Measurements from ENCODE around the gene TTC23L.
A peak's percentile ranks its signal among the peaks of the same experiment; 100 is the strongest.

The TTC23L gene

DNA sequence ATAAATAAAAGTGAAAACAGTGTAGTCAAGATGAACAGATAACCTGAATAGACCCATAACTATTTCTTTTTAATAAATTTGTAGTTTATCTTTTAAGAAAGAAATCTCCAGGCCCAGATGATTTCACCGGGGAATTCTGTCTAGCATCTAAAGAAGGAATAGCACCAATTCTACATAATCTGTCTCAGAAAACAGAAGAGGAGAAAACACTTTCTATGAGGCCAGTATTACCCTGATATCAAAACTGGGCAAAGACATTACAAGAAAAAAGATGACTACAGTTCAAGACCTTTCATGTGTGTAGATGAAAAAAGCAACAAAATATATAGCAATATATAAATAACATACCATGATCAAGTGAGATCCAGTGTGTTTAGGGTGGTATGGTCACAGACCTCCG lies 31.4 kb downstream of the TTC23L start:
- no peak for DNase-seq (ENCODE audit: low spot score)

DNA sequence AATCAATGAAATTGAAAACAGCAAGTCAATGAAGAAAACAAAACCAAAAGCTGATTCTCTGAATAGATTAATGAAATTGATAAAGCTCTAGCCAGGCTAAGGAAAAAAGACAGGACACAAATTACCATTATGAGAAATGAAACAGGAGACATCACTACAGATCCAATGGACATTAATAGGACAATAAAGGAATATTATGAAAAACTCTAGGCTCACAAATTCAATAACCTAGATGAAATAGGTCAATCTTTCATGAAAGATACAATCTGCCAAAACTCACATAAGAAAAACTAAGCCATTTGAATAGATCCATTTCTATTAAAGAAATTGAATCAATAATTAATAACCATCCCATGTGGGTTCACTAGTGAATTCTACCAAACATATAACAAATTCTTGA lies 37.3 kb downstream of the TTC23L start:
- DNase-seq (ENCODE audit: low spot score) = no peak

DNA sequence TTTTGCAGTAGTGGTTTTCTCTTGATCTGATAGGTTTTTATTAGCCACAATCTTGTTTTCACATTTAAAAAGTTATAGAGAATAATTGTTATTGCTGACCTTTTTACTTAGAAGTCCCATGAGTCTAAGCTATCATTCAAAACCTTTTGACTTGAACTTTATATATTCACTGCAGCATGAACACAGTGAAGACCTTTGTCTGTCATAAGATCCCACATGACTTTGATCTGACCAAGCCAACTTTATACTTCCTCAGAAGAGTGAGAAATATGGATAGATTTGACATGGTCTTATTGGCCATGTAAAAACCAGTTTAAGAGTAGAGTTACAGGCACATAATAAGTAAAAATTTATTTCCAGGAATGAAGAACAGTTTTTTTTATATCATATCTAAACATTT lies 42.3 kb downstream of the TTC23L start:
- no peak for DNase-seq (ENCODE audit: low spot score)

DNA sequence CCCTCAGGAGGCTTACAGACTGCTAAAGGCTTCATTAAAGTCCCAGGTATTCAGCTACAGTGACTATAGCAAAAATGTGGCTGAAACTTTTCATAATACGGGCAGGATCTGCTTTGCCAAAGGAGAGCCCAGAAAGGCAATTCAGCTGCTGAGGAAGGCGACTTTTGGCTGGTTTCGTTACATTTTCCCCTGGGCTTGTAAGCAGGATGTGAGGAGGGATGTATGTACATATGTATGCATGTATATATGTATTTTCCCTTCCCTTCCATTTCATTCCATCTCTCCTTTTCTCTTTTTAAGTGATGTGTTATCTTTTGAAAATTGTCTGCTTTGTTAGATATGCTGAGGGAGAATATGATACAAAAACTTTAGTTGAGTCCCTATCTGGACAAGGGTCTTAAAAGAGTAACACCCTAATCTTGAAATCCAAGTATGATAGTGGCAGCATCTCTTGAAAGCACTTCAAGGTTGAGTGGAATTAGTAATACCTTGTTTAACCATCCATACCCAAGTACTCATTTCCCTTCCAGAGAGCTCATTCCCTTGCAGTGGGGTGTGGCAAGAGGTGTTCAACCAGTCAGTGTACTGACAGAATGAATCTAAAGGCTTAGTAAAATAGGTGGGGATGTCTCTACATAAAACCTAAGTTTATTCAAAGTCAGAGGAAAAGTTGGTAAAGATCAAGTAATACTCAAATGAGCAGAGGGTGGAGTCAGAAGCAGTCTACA lies 47.6 kb downstream of the TTC23L start:
- DNase-seq (ENCODE audit: low spot score) = no peak

DNA sequence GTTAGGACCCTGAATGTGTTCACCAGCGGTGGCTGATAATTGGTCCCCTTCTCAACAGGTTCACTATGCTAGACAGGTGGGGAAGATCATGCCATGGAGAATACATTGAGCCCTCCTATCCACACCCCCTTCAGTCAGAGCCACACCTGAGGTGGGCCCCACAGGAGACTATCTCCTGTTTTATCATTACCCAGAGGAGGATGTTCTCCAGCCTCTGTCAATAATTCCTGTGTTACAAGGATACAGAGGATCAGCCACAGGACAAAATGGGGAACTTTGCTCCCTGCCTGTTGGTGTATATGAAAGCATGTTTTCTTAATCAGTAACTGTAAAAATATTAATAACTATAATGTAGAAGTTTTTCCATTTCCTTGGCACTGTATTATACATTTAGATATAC lies 50.4 kb downstream of the TTC23L start:
- DNase-seq (ENCODE audit: low spot score) = no peak

DNA sequence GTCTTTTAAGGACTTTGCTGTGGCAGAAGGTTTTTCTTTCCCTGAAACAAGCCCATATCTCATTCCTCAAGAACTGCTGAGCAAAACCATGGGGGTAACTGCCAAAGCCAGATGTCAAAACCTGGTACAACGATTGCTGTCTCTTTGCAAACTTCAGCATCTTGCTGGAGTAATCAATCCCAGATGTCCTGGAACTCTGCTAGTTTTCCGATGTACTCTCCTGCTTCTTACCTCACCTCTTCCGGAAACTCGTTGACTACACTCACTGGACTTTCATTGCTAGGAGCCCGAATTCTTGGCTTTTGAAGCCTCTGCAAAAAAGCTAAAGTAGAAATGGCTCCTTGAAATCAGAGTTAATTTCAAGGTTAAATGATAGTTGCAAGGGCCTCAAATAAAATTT lies 53.0 kb downstream of the TTC23L start:
- no peak for DNase-seq (ENCODE audit: low spot score)

DNA sequence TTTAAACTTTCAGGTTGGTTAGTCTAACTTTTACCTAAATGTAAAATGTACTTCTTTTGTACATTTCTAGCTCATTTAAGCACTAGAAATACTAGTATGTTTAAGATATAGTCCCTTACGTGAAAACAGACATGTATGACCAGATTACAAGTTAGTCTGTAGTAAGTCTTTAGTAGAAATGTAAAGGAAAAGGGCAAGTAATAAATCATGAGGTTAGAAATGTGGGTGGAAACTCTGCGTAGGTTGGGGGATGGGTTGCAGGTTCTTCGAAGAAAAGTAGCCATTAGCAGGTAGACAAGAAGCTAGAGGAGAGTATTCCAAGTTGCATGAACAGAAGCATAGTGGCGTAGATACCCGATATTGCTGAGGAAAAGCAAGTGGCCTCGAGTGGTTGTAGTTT lies 53.5 kb downstream of the TTC23L start:
- DNase-seq (ENCODE audit: low spot score) = no peak

DNA sequence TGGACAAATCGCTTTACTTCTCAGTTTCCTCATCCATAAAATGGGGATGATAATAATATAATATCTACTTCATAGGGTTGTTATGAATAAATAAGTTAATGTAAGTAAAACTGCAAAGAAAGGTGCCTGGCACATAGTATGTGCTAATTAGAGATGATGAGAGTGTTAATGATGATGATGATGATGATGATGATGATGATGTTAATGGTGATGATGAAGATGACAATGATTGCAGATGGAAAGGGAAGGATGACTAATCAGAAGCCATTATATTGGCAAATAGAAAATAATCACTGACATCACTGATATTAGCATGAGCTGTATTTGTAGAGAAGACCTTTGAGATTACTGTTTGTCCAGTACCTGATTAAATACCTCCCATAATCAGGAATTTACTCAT lies 55.8 kb downstream of the TTC23L start:
- no peak for DNase-seq (ENCODE audit: low spot score)

DNA sequence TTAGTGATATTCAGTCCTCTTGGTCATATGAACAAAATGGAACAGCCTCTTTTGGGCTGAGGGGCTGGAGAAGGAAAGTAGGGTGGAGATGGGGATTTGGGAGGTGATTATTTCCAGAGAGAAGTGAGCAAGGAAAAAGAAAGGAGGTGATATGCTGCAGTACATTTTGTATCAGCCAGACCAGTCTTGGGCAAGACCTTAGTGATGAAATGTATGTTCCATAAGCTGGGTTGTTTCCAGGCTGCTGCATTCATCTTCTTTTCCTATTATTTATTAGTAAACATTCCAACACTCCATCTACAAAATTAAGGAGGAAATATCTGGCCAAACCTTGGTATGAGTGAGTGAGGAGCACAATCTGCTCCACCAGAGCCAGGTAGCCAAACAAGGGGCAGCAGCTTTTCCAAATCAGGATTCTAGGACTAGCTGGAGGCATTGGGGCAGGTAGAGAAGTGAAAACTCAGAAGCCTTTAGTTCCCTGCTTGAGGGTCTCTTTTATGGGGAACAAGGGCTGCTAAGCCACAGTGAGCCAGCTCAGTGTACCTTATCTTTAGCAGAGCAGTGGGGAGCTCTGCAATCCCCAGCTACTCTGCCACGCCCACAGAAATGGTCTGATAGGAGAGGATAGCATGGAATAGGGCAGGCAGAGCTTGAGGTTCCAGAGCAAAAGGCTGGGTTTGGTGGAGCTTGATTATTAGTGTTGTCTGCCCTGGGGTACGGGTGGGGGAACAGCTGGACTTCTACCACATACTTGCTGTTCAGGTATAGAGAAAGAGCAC lies 56.9 kb downstream of the TTC23L start:
- no peak for DNase-seq (ENCODE audit: low spot score)

DNA sequence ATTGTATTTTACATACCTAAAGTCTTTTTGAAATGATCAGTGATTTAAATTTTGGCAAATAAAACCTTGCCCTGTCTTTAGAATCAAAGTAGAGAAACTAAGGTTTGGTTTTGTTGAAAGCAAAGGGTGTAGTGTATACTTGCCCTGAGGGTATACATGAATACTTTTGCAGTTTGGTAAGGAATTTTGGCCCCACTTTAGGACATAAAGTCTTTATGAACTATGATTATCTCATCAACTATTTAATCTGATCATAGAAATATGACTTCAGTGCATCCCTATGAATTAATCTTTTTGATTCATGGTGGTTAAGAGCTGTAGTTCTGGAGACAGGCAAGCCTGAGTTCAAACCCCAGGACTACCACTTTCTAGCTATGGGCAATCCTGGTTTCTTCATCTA lies 58.7 kb downstream of the TTC23L start:
- DNase-seq (ENCODE audit: low spot score) = no peak

DNA sequence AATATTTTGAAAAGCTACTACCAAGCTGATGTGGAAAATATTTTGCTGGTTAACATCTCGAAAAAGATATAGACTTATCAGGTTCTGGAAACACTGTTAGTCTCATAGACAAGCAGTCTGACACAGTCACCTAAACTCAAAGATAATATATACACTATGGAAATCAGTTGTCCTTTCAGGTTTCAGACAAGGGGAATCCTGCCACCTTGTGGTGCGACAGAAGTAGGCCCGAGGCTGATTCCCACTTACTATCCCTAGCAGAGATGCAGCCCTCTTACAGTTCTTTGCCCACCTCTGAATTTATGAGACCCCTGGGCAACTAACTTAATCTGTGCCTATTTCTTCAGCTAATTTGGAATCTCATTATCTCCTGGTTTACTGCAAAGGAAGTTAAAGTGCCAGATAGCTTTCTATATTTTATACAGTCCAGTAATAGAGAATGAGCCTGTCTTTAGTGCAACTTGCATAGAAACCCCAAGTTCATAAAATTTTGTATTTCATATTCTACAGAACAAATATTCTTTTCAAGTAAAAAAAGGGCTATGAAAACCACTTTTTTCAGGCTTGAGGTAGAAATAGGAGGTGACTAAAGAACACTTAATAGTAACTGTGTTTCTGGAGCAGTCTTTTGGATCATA lies 59.4 kb downstream of the TTC23L start:
- peak; percentile 49 for DNase-seq (ENCODE audit: low spot score)

DNA sequence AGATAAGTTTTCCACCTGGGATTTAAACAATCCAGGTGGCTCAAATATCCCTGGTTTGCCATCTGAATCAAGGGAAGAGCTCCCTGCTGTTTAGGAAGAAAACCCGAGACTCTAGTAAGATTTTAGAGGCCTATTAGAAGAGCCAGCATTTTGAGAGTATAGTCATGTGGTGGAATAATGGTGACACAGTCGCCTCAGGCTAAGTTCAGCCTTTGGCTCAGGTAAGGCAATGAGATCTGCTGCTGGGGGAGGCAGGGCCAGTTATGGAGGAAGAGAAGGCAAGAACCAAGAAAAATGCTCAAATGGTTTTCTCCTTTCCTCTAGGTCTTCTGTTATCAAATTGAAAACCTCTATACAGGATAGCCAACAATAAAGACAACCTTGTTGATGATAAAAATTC lies 60.1 kb downstream of the TTC23L start:
- DNase-seq (ENCODE audit: low spot score) = no peak

DNA sequence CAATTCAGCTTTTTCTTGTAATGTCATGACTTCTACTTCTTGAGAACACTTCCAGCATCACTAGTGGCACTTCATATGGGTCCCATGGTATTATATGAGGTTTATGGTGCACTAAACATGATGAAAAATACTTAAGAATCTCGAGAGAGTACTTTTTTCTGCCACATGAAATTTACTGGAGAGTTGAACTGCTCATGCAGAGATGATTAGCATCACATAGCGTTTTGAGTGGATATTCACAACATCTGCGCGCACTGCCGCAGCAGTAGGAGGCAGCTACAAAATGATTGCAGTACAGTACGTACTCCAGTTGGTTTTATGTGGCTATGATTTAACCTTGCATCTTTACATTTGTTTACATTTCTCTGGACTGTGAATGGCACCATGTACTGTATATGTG lies 61.7 kb downstream of the TTC23L start:
- DNase-seq (ENCODE audit: low spot score) = no peak

DNA sequence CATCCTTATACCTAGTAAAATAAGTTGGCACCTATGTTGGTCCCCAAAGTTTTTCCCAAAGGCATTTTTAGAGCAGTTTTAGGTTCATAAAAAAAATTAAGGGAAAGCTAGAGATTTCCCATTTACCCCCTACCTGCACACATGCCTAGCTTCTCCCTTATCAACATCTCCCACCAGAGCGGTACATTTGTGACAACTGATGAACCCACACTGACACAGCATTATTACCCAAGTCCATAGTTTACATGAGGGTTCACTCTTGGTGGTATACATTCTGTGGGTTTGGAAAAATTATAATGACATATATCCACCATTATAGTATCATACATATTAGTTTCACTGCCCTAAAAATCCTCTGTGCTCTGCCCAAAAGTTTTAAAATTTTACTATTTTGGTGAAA lies 64.3 kb downstream of the TTC23L start:
- no peak for DNase-seq (ENCODE audit: low spot score)

DNA sequence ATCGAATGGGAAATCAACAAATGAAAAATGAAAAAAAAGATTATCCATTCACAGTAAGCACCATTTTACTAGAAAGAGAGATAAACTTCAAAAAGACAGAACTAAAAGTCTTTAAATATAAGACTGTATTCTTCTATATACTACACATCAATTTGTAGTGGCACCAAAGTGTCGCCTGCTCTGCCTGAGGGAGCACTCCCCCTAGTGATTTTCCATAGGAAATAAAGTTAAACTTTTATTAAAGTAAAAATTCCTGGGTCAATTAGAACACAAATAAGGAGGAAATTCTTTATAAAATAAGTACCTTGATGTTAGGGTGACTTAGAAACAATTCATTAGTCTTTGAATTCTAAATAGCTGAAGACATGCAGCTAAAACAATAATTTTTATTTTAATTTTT lies 66.6 kb downstream of the TTC23L start:
- DNase-seq (ENCODE audit: low spot score) = no peak

DNA sequence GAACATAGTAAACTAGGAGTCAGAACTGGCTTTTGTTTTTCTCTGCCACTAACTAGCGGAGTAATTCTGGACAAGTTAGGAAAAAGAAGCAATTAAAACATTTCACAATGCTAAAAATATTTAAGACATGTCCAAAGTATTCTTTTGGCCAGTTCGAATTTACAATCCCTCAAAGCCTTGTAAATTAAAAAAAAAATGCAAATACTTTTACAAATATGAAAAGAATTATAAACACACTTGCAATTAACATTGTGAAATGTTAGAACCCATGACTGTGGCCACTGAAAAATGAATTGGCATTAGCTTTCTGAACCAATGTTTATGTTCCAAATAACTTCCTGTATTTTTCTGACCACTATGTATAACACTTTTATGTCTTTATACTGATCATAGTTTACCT lies 74.1 kb downstream of the TTC23L start:
- DNase-seq (ENCODE audit: low spot score) = no peak

DNA sequence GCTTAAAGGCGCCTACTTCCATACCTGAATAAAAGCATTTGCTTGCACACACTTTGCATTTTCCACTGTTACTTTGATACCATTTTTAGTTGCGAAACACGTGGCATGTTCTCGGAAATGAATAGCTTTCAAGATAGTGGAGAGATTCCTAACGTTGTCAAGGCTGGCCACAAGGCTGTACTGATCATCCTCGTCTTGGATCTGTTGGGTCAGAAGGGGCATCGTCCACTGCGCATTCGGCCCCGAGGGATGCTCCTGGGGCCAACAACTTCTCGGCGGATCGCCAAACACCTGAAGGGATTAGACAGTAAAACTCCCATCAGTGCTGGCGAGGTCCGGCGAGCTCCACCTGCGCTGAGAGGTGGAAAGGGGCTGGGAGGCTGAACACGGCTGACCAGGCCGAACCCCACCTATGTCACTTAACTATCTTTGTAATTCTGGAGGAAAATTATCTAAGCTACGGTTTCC lies 75.7 kb downstream of the TTC23L start:
- DNase-seq (ENCODE audit: low spot score) = no peak

DNA sequence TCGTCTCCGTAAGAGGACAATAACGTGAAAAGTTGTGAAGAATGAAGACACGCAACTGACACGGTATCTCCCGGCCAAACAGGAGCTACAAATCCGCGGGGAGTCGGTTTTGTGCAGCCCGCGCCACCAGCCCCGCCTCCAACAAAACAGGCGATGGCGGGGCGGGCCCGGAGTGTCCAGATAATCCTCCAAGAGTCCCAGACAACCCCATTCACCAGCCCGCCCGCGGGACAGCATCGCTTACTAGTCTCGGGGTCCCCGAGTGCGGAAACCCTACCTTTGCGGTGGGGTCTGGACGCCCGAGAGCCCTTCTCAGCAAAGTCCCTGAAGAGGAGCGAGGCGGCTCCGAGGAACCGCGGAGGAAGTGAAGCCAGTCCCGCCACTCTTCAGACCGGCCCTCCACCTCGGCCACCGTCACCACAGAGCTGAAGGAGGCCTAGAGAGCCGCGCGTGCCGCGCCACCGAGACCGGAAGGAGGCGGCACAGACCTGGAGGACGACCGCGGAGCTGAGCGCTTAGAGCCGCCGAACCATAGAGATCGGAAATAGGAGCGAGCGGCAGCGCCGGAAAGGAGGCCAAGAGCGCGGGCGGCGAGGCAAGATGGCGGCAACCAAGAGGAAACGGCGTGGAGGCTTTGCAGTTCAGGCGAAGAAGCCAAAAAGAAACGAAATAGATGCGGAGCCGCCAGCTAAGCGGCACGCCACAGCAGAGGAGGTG lies 76.3 kb downstream of the TTC23L start, which contains the start of the genes BRIX1 and RAD1:
TSS of gene BRIX1 (plus strand) at position 573 of the 717 bp plus-strand sequence. CDS start at position 601, 28 bp downstream.
TSS of gene RAD1 (minus strand) at position 366 of the 717 bp plus-strand sequence. CDS start 612 bp downstream, outside the sequence.
- DNase-seq (ENCODE audit: low spot score) = peak; percentile 91

DNA sequence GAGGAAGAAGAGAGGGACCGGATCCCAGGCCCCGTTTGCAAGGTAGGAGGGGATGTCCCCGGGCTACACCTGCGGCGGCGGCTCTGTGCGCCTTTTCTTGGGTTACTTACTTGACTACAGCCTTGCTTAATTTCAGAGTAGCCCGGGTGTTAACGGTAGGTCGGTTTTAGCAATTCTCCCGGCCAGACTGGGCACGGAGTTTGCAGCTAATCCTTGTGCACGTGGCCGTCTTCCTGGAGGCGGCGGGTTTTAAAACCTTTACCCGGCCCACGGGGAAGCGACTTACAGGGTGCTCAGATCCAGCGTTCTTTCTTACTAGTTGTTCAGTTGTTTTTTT lies 76.9 kb downstream of the TTC23L start:
- DNase-seq (ENCODE audit: low spot score) = no peak

DNA sequence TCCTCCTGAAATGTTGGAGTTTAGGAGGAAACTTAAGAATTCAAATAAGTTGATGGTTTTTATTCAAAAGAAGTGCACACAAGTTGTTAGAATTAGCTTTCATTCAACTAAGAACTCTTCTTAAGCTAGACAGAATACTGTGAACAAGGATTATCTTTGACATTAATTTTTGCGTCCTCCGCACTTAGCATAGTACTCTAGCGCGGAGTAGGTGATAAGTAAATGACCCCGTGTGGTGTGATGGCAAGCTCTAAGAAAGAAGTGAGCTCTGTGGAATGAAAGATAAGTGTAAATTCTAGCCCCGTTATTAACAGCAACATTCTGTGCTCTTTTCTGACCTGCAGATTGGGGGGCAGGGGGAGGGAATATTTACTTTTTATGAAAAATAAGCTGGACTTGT lies 77.6 kb downstream of the TTC23L start:
- no peak for DNase-seq (ENCODE audit: low spot score)

DNA sequence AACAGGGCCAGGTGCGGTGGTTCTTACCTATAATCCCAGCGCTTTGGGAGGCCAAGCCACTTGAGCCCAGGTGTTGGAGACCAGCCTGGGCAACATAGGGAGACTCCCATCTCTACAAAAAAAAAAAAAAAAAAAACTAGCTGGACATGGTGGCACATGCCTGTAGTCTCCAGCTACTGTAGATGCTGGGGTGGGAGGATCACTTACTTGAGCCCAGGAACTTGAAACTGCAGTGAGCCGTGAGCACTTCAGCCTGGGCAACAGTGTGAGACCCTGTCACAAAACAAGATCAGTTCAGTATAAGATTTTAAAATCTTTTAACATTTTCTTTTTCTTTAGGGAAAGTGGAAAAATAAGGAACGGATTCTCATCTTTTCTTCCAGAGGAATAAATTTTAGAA lies 79.1 kb downstream of the TTC23L start:
- DNase-seq (ENCODE audit: low spot score) = no peak

DNA sequence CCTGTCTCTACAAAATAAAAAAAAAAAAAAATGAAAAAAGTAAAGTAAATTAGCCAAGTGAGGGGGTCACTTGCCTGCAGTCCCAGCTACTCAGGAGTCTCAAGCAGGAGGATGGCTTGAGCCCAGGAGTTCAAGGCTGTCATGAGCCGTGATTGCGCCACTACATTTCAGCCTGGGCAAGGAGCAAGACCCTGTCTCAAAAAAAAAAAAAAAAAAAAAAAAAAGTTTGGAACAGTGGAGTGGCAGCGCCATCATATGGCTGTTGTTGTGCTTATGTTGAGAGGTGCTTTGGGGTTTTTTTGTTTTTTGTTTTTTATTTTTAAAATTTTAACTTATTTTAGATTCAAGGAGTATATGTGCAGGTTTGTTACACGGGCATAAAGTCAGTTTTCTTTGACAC lies 80.1 kb downstream of the TTC23L start:
- DNase-seq (ENCODE audit: low spot score) = no peak
